HG02610 (cell line): ENCODE measurements around the gene MYO10.

Experiments
- ATAC-seq: cut with Tn5 transposase; IDR thresholded peaks from one replicate; pipeline ENCODE4 v1.9.1; 2021; ENCODE audit warnings: mild to moderate bottlenecking, moderate library complexity; ENCODE audit not compliant: unreplicated experiment

MYO10 gene

DNA sequence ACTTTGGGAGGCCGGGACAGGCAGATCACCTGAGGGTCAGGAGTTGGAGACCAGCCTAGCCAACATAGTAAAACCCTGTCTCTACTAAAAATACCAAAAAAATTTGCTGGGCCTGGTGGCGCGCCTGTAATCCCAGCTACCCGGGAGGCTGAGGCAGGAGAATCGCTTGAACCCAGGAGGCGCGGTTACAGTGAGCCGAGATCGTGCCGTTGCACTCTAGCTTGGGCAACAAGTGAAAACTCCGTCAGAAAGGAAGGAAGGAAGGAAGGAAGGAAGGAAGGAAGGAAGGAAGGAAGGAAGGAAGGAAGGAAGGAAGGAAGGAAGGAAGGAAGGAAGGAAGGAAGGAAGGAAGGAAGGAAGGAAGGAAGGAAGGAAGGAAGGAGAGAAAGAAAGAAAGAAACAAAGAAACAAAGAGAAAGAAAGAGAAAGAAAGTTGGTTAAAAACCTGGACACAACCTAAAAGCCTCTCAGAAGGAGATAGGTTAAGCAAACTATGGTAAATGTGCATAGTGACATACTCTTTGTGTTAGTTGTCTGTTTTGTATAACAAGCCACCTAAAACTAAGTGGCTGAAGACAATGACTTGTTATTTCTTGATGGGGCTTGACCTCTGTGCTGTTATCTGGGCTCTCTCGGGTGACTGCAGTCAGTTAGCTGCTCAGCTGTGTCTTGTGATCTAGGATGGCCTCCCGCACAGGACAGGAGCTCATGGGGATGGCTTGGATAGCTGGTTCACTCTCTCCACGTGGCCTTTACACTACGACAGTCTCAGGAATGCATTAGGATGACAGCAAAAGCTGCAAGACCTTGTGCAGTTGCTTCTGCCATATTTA lies 8.0 kb upstream of the MYO10 start:
- no peak for ATAC-seq

DNA sequence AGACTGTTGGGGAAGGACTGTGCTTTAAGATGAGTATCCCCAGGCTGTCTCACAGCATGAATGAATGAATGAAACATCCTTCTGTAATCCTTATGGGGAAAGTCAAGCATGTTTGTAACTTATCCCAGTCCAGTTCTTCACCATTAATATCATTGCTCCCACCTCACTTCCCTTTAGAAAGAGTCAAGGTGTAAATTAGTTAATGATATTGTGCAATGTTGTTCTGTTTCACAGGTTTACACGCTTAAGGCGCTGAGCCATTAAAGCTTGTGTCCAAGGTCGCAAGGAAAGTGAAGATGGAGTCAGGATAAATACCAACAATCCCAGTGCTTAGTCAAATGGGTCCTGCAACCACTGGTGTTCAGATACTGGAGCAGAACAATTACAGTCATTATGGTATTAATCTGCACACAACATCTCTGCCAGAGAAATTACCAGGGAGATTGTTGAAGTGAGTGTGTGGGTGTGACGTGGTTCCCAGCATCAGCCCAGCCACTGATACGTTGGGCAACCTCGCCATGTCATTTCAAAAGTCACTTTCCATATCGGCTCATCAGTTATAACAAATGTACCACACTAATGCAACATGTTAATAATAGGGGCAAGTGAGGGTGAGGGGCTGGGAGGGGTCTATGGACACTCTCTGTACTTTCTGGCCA lies 1.5 kb upstream of the MYO10 start:
- ATAC-seq, result no peak

DNA sequence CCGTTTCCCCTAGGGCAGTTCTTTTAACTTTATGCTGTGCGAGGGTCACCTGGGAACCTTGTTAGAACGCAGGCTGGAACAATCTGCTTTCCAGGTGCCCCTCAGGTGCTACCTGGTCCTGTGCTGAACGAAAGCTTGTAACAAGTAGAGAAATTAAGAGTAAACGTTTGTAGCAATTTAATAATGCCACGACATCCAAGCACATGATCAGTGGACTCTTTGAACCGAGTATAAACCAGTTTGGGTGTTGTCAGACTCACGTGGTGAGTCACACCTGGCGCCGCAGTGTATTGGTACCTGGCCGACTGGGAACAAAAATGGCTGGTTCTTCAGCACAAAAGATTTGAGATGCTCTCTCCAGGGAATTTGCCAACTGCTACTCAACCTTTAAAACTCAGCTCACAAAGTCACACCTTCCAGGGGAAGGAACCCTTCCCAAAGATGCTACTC lies 926 bp upstream of the MYO10 start:
- no peak for ATAC-seq

DNA sequence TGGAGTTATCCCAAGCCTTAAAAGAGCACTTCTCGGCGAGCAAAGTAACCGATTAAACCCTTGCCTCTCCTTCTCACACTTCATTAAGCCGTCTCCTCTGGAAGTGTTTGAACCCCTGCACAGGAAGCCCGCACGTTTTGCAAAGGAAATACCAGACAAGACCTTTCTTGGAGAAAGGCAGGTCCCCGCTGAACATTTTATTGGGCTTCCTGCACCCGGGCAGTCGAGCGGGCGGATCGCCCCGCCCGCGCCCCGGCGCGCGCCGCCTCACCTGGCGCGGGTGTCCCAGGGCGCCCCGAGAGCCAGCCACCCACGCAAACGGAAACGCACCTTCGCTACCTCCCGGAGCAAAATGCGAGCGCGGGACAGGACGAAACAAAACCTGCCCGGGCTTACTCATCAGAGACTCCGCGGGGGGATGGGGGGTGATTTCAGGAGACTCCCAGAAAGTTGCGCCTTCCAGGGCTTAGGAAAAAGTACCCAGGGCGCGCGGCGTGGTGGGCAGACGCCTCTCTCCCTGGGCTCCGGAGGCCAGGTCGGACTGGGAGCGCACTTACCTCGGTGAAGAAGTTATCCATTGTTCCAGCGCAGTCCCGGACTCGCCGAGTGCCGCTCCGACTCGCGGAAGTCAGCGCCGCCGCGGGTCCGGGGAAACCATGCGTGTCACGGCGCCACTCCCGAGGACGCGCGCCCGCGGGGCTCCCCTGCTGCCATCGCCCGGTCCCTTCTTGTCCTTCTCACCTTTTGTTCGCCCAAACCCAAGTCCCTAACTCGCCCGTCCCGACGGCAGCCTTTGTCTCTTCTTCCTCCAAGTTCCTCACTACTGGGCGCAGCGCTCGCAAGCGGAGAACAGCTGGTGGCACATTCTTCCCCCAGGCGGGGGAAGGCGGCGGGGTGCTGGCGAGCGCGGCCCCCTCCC lies 598 bp downstream of the MYO10 start:
- ATAC-seq, result no peak

DNA sequence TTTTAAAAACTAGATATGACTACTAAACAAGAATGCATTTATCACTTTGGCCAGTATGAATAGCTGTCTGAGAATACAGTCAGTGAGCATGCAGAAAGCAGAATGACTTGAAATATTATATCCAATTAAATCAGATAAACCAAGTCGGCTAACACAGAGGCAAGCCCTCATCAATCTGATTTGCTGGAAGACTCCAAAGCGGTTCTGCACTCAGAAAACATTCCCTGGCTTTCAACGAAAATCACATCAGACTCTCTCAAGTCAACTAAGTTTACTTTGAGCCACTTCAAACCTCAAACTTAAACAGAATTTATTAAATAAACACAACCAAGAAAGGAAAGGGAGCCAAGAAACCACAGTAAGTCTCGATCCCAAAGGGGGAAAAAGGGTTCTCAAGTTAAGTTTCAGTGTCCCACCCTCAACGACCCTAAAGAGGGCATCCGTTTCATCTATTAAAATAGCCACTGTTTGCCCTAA lies 1.4 kb downstream of the MYO10 start:
- no peak for ATAC-seq

DNA sequence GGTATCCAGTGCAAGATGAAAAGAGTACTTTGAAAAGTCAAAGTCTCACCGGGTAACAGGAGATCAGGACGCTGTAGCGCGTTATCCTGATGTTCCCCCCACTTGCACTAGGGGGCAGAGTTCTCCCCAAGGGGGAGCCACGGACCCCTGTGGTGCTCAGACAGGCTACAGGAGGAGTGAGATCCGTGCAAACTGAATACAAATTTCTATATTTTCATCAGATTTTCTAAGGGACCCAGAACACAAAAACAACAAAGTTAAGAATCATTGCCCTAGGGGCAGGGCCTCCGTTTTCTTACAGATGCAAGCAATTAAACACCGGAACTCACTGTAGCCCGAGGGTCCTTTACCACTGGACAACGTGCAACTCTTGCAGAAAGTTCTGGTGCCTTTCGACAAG lies 2.0 kb downstream of the MYO10 start:
- peak; percentile 42 for ATAC-seq

DNA sequence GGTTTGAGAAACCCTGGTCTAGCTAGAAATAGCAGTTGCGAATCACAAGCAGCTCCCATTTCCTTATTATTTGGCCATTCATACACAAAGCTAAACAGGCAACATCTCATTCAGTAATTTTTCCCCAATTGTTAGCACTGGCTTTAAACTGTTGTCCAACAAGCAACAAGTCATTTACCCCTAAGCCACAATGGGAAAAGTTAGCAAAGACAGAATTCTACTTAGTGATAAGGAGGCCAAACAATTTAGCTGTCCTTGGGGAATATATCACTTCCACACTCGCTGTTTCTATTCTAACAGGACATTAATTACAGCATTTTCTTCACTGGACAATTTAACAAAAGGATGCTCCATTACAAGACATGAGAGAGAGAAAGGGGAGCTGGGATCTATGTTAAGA lies 2.8 kb downstream of the MYO10 start:
- ATAC-seq, result no peak

DNA sequence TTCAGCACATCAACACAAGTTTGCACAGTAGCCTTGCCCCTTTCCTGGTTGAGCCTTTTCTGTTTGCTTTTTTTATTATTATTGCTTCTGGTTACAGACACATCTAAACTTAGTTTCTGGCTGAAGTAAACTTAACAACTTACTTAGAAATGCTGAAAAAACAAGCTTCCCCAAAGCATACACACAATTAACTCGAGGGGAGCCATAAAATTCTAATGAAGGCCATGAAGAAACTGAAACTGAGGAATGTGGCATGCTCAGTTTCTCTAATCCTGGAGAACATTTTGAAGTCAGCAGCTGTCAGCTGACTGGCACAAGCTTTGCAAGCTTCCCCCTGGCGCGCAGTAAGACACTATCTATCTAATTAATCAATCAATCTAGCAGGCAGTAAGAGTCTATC lies 3.7 kb downstream of the MYO10 start:
- ATAC-seq, result no peak

DNA sequence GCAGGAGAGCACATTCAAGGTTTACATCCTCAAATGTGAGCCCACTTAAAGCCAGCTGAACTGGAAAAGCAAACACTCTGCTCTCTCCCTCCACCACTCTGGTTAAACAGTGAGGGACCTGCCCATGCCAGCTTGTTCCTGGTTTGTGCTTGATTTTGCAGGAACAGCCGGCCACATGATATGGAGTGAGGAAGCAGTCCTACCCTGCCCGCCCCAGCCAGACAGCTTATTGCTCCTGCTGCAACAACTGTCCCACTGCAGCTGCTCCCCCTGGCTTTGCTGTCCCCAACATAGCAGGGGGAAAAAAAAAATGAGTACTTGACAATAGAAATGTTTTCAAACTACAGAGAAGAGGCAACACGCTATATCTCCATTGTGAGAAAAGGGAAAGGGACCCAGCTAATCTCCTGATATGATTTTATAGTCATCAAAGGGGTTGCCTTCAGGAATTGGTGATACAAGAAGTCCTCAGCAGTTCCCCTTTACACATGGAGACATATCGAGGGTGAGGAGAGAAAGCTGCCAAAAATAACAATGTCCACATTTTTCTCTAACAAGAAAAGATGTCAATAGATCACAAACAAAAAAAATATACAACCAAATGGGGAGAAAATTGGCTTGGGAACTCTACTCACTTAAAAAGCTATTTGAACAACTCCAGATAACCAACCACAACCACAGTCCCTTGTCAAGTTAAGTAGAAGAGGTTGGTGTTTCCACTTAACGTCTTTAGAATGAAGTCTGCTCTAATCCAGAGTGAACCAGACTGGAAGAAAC lies 4.6 kb downstream of the MYO10 start:
- ATAC-seq, result no peak

DNA sequence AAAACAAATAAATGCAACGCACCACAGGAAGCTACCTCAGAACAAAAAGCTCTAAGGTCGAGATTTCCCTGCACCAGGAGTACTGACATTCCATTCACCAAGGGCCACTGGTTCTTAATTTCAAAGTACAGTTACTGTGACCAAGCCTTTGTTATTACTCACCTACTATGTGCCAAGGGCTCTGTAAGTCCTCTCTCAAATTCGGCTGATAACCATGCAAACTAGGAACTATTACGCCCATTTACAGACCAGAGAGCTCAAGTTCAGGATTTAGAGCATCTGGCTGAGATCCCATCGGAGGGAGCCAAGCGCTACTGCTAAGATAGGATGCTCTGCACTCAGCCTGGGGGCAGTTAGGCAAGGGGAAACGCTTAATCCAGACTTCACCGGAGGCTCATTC lies 5.6 kb downstream of the MYO10 start:
- no peak for ATAC-seq

DNA sequence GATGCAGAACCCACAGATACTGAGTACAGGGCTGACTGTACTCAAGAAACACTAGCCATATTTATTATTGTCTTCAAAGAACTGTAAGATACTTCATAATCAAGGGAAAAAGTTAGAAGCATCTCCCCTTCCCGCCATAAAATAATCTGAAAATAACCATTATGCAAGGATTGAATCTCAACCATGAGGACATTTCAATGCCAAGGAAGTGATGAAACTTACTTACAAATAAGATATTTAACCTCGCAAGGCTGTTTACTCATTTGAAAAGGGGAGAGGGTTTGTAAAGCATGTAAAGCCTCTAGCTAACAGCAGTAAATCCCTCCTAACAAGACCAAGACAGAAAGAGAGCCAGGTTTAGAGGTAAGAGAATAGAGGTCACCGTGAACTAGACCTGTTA lies 6.3 kb downstream of the MYO10 start:
- ATAC-seq, result no peak

DNA sequence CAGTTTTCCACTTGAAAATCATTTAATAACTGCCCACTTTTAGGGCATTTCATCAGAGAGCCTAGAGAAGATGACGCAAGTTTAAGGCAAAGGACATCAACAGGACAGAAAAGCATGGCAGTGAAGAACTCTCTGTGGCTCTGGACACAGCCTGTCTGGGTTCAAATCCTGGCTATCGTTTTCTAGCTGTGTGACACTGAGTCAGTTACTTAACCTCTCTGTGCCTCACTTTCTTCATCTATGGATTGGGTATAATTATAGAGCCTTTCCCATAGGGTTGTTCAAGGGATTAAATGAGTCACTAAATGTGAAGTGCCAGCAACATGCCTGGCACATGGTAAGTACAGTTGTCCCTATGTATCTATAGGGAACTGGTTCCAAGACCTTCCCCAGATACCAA lies 6.7 kb downstream of the MYO10 start:
- ATAC-seq, result no peak

DNA sequence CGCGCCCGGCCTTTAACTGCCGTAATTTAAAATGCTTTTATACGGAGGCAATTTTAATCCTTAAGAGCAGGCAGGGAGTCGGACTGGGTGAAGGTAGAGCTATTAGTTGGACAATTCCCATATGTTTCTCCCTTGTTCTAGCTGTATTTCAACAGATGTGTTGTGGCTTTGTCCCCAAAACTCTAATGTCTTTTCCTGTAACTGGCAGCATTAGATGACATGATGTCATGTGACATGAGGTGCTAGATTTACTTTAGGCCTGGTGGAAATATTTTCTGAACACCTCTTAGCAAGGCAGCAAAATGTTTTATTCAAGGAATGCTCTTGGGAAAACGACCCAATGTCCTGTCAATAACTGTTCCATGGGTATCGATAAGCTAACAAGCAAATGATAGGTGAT lies 8.5 kb downstream of the MYO10 start:
- no peak for ATAC-seq

DNA sequence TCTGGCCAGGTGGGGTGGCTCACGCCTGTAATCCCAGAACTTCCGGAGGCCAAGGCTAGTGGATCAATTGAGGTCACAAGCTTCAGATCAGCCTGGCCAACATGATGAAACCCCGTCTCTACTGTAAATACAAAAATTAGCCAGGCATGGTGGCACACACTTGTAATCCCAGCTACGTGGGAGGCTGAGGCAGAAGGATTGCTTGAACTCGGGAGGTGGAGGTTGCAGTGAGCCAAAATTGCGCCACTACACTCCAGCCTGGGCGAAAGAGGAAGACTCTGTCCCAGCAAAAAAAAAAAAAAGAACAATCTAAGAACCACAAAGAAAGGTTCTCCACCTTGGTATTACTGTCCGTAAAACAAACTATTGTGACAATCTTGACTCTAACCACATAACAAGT lies 9.7 kb downstream of the MYO10 start:
- ATAC-seq, result no peak

DNA sequence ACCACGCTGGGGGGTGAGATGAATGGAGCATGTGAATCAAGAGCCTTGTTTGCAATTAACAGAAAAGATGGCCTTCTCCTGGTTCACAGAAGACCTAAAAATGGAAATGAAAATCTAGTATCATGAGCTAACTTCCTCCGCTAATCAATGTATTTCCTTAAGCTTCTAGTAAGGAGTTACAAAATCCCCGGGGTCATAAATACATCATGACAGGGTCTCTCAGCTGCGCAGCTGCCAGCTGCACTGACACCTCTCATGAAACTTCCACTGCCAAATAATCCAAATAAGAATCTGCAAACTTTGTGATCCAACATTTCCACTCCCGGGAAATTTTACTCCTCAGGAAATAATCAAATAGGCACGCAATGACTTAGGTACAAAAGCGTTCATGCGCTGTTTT lies 11.9 kb downstream of the MYO10 start:
- ATAC-seq, result no peak

DNA sequence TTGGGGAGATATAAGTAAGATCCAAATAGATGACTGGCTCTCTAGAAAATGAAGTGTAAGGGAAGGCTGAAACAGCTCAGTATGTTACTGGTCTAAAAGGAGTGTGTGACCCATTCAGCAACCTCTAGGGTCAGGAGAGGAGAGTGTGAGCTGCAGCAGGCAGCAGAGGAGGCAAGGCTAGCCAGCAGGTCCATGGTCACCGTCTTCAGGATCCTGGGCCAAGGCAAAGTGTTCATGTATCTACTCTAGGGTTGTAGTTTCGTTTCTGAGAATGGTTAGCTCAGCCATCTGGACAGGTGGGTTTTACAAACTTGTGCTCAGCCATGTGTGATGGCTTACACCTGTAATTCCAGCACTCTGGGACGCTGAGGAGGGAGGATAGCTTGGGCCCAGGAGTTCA lies 13.7 kb downstream of the MYO10 start:
- no peak for ATAC-seq

DNA sequence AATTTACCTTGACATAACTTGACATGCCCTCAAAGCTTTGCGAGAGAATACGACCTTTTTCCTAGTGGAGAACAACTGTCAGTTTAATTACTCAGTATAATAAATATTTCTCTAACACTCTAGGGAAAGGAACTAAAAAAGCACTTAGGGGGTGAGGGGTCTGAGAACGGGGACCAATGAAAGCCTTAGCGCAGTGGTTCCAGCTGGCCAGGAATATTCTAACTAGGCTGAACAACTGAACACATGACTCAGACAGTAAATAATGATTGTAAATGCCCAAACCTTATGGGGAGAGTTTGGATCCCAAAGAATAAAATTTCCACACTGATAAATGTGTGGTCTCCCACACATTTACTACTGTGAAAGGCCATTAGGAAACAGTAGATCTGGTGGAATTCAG lies 14.9 kb downstream of the MYO10 start:
- no peak for ATAC-seq

DNA sequence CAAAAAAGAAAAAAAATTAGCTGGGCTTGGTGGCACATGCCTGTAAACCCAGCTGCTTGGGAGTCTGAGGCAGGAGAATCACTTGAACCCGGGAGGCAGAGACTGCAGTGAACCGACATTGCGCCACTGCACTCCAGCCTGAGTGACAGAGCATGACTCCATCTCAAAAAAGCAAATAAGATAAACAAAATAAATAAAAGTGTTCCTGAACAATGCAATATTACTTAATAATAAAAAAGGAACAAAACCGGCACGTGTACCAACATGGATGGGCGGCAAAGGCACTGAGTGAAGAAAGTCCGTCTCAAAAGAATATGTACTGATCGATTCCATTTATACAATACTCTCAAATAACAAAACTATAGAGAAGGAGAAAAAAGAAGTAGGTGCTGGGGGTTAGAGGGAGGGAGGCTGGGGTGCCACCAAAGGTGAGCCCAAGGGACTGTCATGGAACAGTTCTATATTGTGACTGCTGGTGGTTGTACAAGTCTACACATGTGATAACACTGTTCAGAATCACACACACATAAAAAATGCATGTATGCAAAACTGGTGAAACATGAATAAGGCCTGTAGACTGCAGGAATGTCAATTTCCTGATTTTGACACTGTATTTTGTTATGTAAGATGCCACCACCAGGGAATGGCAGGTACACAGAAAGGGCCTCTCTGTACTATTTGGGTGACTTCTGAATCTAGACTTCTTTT lies 15.8 kb downstream of the MYO10 start:
- no peak for ATAC-seq

DNA sequence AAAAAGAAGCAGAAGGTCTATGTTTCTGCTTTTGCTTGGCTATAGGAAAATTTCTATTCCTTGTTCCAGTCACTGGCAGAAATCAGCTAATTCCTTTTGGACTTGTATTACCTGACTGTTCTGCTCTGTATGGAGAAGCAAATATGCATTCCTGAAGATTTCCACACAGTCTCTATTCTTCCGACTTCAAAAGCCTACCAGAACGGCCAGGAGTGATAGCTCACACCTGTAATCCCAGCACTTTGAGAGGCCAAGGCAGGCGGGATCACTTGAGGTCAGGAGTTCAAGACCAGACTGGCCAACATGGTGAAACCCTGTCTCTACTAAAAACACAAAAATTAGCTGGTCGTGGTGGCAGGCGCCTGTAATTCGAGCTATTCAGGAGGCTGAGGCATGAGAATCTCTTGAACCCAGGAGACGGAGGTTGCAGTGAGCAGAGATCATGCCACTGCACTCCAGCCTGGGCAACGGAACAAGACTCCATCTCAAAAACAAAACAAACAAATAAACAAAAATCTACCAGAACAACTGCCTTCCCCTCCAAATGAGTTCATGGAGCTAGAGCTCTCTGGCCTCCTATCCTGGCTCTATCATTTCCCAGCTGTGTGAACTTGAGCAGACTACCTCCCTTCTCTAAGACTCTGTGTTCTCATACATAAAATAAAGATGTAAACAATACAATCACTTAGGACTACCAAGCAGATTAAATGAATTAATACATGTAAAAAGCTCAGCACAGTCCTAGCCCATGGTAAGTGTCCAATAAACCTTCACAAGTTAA lies 17.0 kb downstream of the MYO10 start:
- no peak for ATAC-seq
